Activated B cell treated with CpG ODN at 0.5 μM for 24 hours (primary cell): ENCODE results near the gene SAA4. TPM values are rescaled to one million over a fixed set of nuclear protein-coding genes. Genes with fewer than 3 reads are reported as not detected.
"Not testable (repeated sequence)": the region's sequence is repeated elsewhere in the genome, so short reads cannot be mapped to it uniquely, and the experiment has no call there.

Source experiments
- ATAC-seq: fragments of 200-7000 bp; cut with Tn5 transposase; one replicate; pipeline ENCODE4 v1.10.0; 2021; ENCODE audit warnings: low read depth, mild to moderate bottlenecking, moderate library complexity
- CTCF ChIA-PET: fragments of 350-600 bp; sonication (Branson Sonifier 250); formaldehyde crosslinking; loops from one replicate; lab custom pipeline; 2021; ENCODE audit warnings: antibody characterized with exemption; lab: Charles Lee
- POLR2A ChIA-PET: fragments of 350-600 bp; sonication (Branson Sonifier 250); formaldehyde crosslinking; loops from one replicate; lab custom pipeline; 2021; ENCODE audit warnings: antibody characterized with exemption; lab: Charles Lee
- DNase-seq: peaks from one replicate; pipeline ENCODE4 v3.0.0; 2022
- H3K27ac Mint-ChIP-seq: one replicate; pipeline ENCODE4 v1.8.0; 2020; ENCODE audit warnings: mixed read lengths
- H3K27me3 Mint-ChIP-seq: one replicate; pipeline ENCODE4 v1.8.0; 2021; ENCODE audit warnings: mixed read lengths
- H3K36me3 Mint-ChIP-seq: one replicate; pipeline ENCODE4 v1.8.0; 2021; ENCODE audit warnings: low read depth, mixed read lengths
- H3K4me1 Mint-ChIP-seq: one replicate; pipeline ENCODE4 v1.8.0; 2021; ENCODE audit warnings: mixed read lengths
- H3K4me3 Mint-ChIP-seq: one replicate; pipeline ENCODE4 v1.8.0; 2020; ENCODE audit warnings: mild to moderate bottlenecking, mixed read lengths
- H3K9me3 Mint-ChIP-seq: one replicate; pipeline ENCODE4 v1.8.0; 2020; ENCODE audit warnings: mixed read lengths
- intact Hi-C: fragments of 100-400 bp; cut with micrococcal nuclease; formaldehyde crosslinking; loops from one replicate; pipeline ENCODE4 v1.15.1; 2024
- total RNA-seq: library from RNA; stranded (reverse); gene quantifications from 2 replicates; pipeline ENCODE4 v1.2.3, GENCODE V29; 2022
- TF ChIP-seq, protein P1 (sequence below): fragments of 200-600 bp; IDR thresholded peaks from one replicate; pipeline ENCODE4 v1.8.0; 2022; ENCODE audit warnings: antibody characterized with exemption, mild to moderate bottlenecking

Gene SAA4
- total RNA-seq, 1 donor from 2014 or later: not detected

GRCh38 chr11:18203723-18204122 lies 32.9 kb downstream of the SAA4 start:
- Mint-ChIP-seq H3K36me3 (no peaks in the 10 kb centered on the region), H3K9me3 (peaks cover 4% of the 10 kb centered on the region), H3K27me3 (peaks cover 61% of the 10 kb centered on the region), H3K4me3 (no peak overlapping the region), H3K27ac (no peak overlapping the region), H3K4me1 (no peaks in the 10 kb centered on the region)
- intact Hi-C loops: no loop called here
- no peak for DNase-seq
- TF ChIP-seq, protein P1, sequence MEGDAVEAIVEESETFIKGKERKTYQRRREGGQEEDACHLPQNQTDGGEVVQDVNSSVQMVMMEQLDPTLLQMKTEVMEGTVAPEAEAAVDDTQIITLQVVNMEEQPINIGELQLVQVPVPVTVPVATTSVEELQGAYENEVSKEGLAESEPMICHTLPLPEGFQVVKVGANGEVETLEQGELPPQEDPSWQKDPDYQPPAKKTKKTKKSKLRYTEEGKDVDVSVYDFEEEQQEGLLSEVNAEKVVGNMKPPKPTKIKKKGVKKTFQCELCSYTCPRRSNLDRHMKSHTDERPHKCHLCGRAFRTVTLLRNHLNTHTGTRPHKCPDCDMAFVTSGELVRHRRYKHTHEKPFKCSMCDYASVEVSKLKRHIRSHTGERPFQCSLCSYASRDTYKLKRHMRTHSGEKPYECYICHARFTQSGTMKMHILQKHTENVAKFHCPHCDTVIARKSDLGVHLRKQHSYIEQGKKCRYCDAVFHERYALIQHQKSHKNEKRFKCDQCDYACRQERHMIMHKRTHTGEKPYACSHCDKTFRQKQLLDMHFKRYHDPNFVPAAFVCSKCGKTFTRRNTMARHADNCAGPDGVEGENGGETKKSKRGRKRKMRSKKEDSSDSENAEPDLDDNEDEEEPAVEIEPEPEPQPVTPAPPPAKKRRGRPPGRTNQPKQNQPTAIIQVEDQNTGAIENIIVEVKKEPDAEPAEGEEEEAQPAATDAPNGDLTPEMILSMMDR: no peak
- CTCF ChIA-PET: interaction anchor here (0.8 to 1.6 kb wide), 2 partner anchors 89 to 213 kb away, joined by 4 to 5 read pairs; no protein-coding TSS in a partner anchor
- peak; percentile 42 for ATAC-seq
- POLR2A ChIA-PET: interaction anchor here (0.5 kb wide), 1 partner anchor 39 kb away, joined by 7 read pairs; no protein-coding TSS in a partner anchor

DNA sequence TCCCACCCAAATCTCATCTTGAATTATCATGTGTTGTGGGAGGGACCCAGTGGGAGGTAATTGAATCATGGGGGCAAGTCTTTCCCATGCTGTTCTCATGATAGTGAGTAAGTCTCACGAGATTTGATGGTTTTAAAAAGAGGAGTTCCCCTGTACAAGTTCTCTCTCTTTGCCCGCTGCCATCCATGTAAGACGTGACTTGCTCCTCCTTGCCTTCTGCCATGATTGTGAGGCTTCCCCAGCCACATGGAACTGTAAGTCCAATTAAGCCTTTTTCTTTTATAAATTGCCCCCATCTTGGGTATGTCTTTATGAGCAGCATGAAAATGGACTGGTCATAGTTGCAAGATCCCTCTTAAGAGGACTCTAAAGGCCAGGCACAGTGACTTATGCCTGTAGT lies 38.9 kb downstream of the SAA4 start:
- DNase-seq, POLR2A ChIA-PET, intact Hi-C loops, H3K4me1 Mint-ChIP-seq, H3K9me3 Mint-ChIP-seq, H3K27ac Mint-ChIP-seq, H3K4me3 Mint-ChIP-seq, CTCF ChIA-PET, ATAC-seq, H3K36me3 Mint-ChIP-seq: not testable (repeated sequence)
- H3K27me3 Mint-ChIP-seq: peaks cover 21% of the 10 kb centered on the region

- Mint-ChIP-seq H3K4me3 (no peak overlapping the region), H3K4me1 (no peaks in the 10 kb centered on the region), H3K27me3 (peaks cover 21% of the 10 kb centered on the region), H3K9me3 (peaks cover 2% of the 10 kb centered on the region), H3K27ac (no peak overlapping the region), H3K36me3 (no peaks in the 10 kb centered on the region)
- TF ChIP-seq, protein P1: no peak
- intact Hi-C loops: no loop called here
- no peak for ATAC-seq
- CTCF ChIA-PET: interaction anchor here (1.1 kb wide), 1 partner anchor 81 kb away, joined by 3 read pairs; no protein-coding TSS in a partner anchor
- no peak for DNase-seq
- POLR2A ChIA-PET: no interaction called here
Observed at GRCh38 chr11:18196532-18196931, 40.1 kb downstream of the SAA4 start.

- CTCF ChIA-PET: no interaction called here
- Mint-ChIP-seq H3K27ac (no peak overlapping the region), H3K4me1 (no peaks in the 10 kb centered on the region), H3K9me3 (peaks cover 2% of the 10 kb centered on the region), H3K27me3 (peaks cover 7% of the 10 kb centered on the region), H3K4me3 (no peak overlapping the region), H3K36me3 (no peaks in the 10 kb centered on the region)
- ATAC-seq (no peak), DNase-seq (no peak)
- intact Hi-C loops: no loop called here
- POLR2A ChIA-PET: no interaction called here
- TF ChIP-seq, protein P1: no peak
Observed at GRCh38 chr11:18193010-18193409, 43.6 kb downstream of the SAA4 start.

GRCh38 chr11:18191376-18191775 lies 45.2 kb downstream of the SAA4 start:
- no peaks in the 10 kb centered on the region for H3K4me1 Mint-ChIP-seq
- TF ChIP-seq, protein P1: no peak

GRCh38 chr11:18189476-18190245 lies 46.9 kb downstream of the SAA4 start:
- peaks cover 19% of the 10 kb centered on the region for H3K27me3 Mint-ChIP-seq
- H3K36me3 Mint-ChIP-seq, POLR2A ChIA-PET, CTCF ChIA-PET, H3K27ac Mint-ChIP-seq, ATAC-seq, H3K9me3 Mint-ChIP-seq, intact Hi-C loops, DNase-seq, H3K4me3 Mint-ChIP-seq, H3K4me1 Mint-ChIP-seq: not testable (repeated sequence)

More at GRCh38 chr11:18191376-18191775, 45.2 kb downstream of the SAA4 start:
- ATAC-seq (no peak), DNase-seq (no peak)
- intact Hi-C loops: no loop called here
- CTCF ChIA-PET: no interaction called here
- H3K27me3 Mint-ChIP-seq: peaks cover 11% of the 10 kb centered on the region
- H3K9me3 Mint-ChIP-seq: no peaks in the 10 kb centered on the region
- POLR2A ChIA-PET: interaction anchor here (0.7 kb wide), 1 partner anchor 193 kb away, joined by 6 read pairs; no protein-coding TSS in a partner anchor
- no peak overlapping the region for H3K4me3 Mint-ChIP-seq
- no peaks in the 10 kb centered on the region for H3K36me3 Mint-ChIP-seq
- no peak overlapping the region for H3K27ac Mint-ChIP-seq
